GM12892 (cell line): ENCODE data around the gene CNTNAP5.

ENCODE experiments used
- POLR2A ChIP-seq: IDR thresholded peaks from 2 replicates; pipeline ENCODE4 v1.6.1; 2011; ENCODE audit warnings: low read depth, low read length, control low read depth
- TAF1 ChIP-seq: IDR thresholded peaks from 2 replicates; pipeline ENCODE4 v1.6.1; 2011; ENCODE audit warnings: low read depth, mild to moderate bottlenecking, control low read depth, low read length, borderline replicate concordance

- TF ChIP-seq TAF1 (no peak), POLR2A (no peak)
Measured at GRCh38 chr2:124335058-124335457, 310.0 kb downstream of the CNTNAP5 start.
